ENCODE data around the gene SLC17A5. TPM values are rescaled to one million over a fixed set of nuclear protein-coding genes. Genes with fewer than 3 reads are reported as not detected.

SLC17A5 gene
- total RNA-seq, 4 donors from 2014 or later, result 11.9 to 21.9 (median 16.8) TPM

DNA sequence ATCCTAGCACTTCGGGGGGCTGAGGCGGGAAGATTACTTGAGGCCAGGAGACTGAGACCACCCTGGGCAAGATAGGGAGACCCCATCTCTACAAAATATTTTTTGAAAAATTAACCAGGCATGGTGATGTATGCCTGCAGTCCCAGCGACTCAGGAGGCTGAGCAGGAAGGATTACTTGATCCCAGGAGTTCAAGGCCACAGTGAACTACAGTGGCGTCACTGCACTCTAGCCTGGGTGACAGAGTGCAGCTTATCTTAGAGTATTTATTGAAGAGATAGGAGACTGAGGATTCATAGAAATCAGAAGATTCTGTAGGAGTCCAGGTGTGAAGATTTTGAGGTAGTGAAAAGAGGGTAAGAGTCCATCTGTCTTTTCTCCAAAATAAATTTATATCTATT is 45.0 kb downstream of the SLC17A5 start:
- 93 to 98% methylated on average over 4 of the region's 4 CpGs for WGBS, 2 donors
- Histone ChIP-seq H3K4me3 (no peak overlapping the region), H3K36me3 (peaks cover 0 to 44% (median 0%) of the 10 kb centered on the region in 3 donors), H3K27ac (no peak overlapping the region), H3K27me3 (no peaks in the 10 kb centered on the region), H3K9me3 (no peaks in the 10 kb centered on the region), H3K4me1 (peaks cover 0 to 7% (median 0%) of the 10 kb centered on the region in 4 donors)
- no peak for DNase-seq (ENCODE audit: low spot score in 2 of 2)
- TF ChIP-seq, protein P1, sequence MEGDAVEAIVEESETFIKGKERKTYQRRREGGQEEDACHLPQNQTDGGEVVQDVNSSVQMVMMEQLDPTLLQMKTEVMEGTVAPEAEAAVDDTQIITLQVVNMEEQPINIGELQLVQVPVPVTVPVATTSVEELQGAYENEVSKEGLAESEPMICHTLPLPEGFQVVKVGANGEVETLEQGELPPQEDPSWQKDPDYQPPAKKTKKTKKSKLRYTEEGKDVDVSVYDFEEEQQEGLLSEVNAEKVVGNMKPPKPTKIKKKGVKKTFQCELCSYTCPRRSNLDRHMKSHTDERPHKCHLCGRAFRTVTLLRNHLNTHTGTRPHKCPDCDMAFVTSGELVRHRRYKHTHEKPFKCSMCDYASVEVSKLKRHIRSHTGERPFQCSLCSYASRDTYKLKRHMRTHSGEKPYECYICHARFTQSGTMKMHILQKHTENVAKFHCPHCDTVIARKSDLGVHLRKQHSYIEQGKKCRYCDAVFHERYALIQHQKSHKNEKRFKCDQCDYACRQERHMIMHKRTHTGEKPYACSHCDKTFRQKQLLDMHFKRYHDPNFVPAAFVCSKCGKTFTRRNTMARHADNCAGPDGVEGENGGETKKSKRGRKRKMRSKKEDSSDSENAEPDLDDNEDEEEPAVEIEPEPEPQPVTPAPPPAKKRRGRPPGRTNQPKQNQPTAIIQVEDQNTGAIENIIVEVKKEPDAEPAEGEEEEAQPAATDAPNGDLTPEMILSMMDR (IDR thresholded peaks at IDR 0.05), result no peak
- TF ChIP-seq POLR2A (IDR thresholded peaks at IDR 0.05) (no peak), EP300 (IDR thresholded peaks at IDR 0.05) (no peak)

DNA sequence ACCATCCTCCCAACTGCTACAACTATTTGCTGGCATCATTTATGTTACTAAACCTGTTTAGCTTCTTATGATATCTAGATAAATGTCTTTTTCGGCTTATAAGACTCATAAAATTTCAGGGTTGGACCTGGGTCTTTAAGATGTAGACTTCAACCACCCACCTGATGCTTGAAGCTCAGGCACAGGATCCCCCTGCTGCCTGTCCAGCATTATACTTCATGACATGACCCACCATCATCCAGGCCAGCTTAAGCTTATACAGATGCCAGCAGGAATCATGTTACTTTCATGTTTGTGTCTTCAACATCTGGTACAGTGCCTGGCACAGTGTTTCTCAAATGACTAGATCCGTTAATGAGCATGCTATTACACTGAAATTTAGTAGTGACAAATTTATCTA is 47.4 kb downstream of the SLC17A5 start:
- no peak for DNase-seq (ENCODE audit: low spot score in 2 of 2)
- TF ChIP-seq POLR2A (IDR thresholded peaks at IDR 0.05), result no peak
- TF ChIP-seq, protein P1 (IDR thresholded peaks at IDR 0.05), result no peak
- TF ChIP-seq EP300 (IDR thresholded peaks at IDR 0.05), result no peak
- H3K4me1 ChIP-seq, result peaks cover 0 to 7% (median 0%) of the 10 kb centered on the region in 4 donors
- no peaks in the 10 kb centered on the region for H3K27me3 ChIP-seq
- H3K27ac ChIP-seq, result no peak overlapping the region
- WGBS, 2 donors, result 88 to 94% methylated on average over 2 of the region's 2 CpGs
- peaks cover 0 to 24% (median 0%) of the 10 kb centered on the region in 3 donors for H3K36me3 ChIP-seq
- H3K9me3 ChIP-seq, result no peaks in the 10 kb centered on the region
- no peak overlapping the region for H3K4me3 ChIP-seq

DNA sequence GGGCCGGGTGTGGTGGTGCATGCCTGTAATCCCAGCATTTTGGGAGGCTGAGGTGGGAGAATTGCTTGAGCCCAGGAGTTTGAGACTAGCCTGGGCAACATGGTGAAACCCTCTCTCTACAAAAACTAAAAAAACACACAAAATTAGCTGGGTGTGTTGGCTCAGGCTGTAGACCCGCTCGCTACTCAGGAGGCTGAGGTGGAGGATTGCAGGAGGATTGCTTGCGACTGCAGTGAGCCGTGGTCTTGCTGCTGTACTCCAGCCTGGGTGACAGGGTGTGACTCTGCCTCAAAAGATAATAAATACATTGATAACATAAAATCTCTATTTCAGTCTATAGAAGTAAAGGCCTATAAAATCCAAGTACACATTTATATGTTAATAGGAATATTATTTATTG is 49.3 kb downstream of the SLC17A5 start:
- DNase-seq (ENCODE audit: low spot score in 2 of 2), result no peak
- H3K27me3 ChIP-seq, result no peaks in the 10 kb centered on the region
- no peaks in the 10 kb centered on the region for H3K4me1 ChIP-seq
- H3K9me3 ChIP-seq, result no peaks in the 10 kb centered on the region
- H3K27ac ChIP-seq, result no peak overlapping the region
- H3K4me3 ChIP-seq, result no peak overlapping the region
- peaks cover 0 to 22% (median 0%) of the 10 kb centered on the region in 3 donors for H3K36me3 ChIP-seq
- no peak for TF ChIP-seq POLR2A (IDR thresholded peaks at IDR 0.05)
- TF ChIP-seq, protein P1 (IDR thresholded peaks at IDR 0.05), result no peak
- no peak for TF ChIP-seq EP300 (IDR thresholded peaks at IDR 0.05)
- 92 to 94% methylated on average over 5 of the region's 5 CpGs for WGBS, 2 donors

DNA sequence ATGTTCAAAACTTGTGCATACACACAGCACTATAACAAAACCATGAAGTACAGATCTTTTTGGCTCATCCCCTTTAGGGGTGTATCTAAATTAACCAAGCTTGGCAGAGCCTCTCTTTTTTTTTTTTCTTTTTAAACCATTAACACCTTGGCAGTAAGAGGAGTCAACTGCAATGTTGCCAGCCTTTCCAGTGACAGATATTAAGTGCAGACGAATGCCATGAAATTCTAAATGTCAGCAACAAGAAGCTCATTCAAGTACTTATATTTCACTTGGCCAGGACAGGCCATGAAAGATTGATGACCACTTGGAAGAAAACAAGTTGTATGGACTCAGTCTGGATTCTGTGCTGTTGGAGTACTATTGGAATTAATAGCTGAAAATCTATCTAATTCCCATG is 49.8 kb downstream of the SLC17A5 start:
- Histone ChIP-seq H3K27ac (no peak overlapping the region), H3K27me3 (no peaks in the 10 kb centered on the region), H3K36me3 (peaks cover 0 to 19% (median 0%) of the 10 kb centered on the region in 3 donors), H3K4me1 (no peaks in the 10 kb centered on the region), H3K4me3 (no peak overlapping the region), H3K9me3 (no peaks in the 10 kb centered on the region)
- 45 to 53% methylated on average over 1 of the region's 1 CpG for WGBS, 2 donors
- TF ChIP-seq, protein P1 (IDR thresholded peaks at IDR 0.05), result no peak
- TF ChIP-seq POLR2A (IDR thresholded peaks at IDR 0.05) (no peak), EP300 (IDR thresholded peaks at IDR 0.05) (no peak)
- no peak for DNase-seq (ENCODE audit: low spot score in 2 of 2)

DNA sequence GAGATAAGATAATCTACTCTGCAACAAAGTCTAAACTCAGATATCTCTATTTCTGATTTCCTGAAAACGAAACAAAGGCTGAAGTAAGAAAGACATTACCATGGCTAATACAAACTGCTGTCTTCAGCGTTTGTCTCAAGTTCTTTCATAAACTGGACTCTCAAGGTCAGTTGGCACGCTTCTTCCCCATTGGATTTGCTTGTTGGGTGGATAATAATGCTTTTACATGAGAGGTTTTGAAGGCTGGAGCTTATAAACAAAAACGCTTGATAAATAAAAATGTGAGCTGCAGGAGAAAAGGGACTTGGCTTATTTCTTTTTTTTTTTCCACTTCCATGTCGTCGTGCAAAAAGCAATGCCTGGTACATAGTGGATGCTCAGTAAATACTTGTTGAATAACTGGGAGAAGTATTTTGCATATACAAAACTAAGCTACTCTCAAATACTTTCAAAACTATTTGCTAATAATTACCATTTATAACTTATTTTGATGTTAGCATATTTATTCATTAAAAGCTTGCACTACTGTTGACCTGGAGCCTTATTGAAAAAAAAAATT is 67.3 kb downstream of the SLC17A5 start:
- no peaks in the 10 kb centered on the region for H3K36me3 ChIP-seq
- H3K4me1 ChIP-seq, result peaks cover 0 to 21% (median 8%) of the 10 kb centered on the region in 4 donors
- peak overlapping the region in 3 of 4 donors; percentile 8 to 41 (median 29) for H3K4me3 ChIP-seq
- TF ChIP-seq, protein P1 (IDR thresholded peaks at IDR 0.05), result no peak
- TF ChIP-seq POLR2A (IDR thresholded peaks at IDR 0.05) (no peak), EP300 (IDR thresholded peaks at IDR 0.05) (peak in 1 of 2 donors; percentile 41)
- peak in 1 of 2 donors; percentile 43 for DNase-seq (ENCODE audit: low spot score in 2 of 2)
- H3K27me3 ChIP-seq, result no peaks in the 10 kb centered on the region
- 1 to 3% methylated on average over 6 of the region's 6 CpGs for WGBS, 2 donors
- peak overlapping the region; percentile 90 to 96 (median 94) for H3K27ac ChIP-seq
- no peaks in the 10 kb centered on the region for H3K9me3 ChIP-seq
